GM23338 (cell line): Measurements from ENCODE around the gene FAM234A.

Source experiments
- CTCF ChIP-seq, 2 experiments: fragments of 200-600 bp in 1 of 2; sonication (generic) in 1 of 2; conservative IDR thresholded peaks; 2 replicates each; pipeline versions ENCODE4 v1.5.1 to v1.6.1; 2016 to 2017; ENCODE audit warnings: antibody characterized with exemption in 2 of 2, low read depth in 2 of 2, mild to moderate bottlenecking in 2 of 2, moderate library complexity in 1 of 2
- EZH2phosphoT487 ChIP-seq: fragments of 200-600 bp; sonication (generic); IDR thresholded peaks from one replicate; pipeline ENCODE4 v1.8.1; 2018; ENCODE audit warnings: antibody characterized with exemption; ENCODE audit not compliant: unreplicated experiment
- REST ChIP-seq: IDR thresholded peaks from one replicate; pipeline ENCODE4 v1.6.1; 2018; ENCODE audit warnings: antibody characterized with exemption; ENCODE audit not compliant: unreplicated experiment

GRCh38 chr16:253833-254232 is 19.2 kb downstream of the FAM234A start:
- TF ChIP-seq EZH2phosphoT487 (no peak), REST (no peak), CTCF (conservative IDR thresholded peaks at IDR 0.05; ENCODE audit: low read depth in 2 of 2) (no peak)
